Measurements from ENCODE around the gene TPM2.

TPM2 gene

DNA sequence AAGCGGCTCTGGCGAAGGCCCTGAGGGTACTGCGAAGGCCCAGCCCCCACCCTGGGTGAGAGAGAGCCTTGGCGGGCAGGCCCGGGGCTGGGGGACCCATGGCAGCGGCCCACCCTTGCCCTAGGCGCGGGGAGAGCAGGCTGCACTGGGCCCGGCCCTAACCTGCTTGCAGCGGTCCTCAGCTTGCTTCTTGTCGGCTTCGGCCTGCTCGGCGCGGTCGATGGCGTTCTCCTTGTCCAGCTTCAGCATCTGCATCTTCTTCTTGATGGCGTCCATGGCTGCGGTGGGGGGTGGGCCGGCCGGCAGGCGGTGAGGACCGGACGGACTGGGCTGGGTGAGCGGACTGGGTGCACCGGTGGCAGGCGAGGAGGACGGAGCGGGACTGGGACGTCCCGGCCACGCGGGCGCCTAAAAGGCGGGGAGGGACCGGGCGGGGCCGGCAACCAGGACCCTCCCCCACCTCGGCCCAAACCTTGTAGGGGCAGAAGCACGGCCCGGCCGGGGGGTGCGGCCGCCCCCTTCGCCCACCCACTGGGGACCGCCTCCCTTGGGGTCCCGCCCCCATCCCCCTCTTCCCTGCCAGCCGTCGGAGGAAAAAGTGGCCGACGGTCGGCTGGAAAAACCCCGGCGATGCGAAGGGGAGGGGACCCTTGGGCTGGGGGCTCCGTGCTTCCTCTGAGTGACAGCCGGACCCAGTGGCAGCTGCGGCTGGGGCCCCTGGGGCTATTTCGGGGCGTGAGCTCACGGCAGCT is at the start of gene TPM2:
TPM2 (minus strand) TSS at position 384 of the 752 bp plus-strand sequence; CDS start at position 276, 108 bp downstream.
- Histone ChIP-seq H3K27ac (peak within 1 kb of the TSS; percentile 51), H3K9me3 (no peaks in the 10 kb centered on the region), H3K27me3 (peaks cover 27% of the 10 kb centered on the region), H3K4me1 (ENCODE audit: control insufficient read depth in 1 of 2, insufficient read depth in 1 of 2, low read depth in 1 of 2, low read length in 1 of 2) (peaks cover 10 to 16% of the 10 kb centered on the region in 2 experiments), H3K36me3 (no peaks in the 10 kb centered on the region), H3K4me3 (ENCODE audit: low read depth in 1 of 2, low read length in 1 of 2) (peak within 1 kb of the TSS; percentile 67 to 92)
- TF ChIP-seq, protein P1, sequence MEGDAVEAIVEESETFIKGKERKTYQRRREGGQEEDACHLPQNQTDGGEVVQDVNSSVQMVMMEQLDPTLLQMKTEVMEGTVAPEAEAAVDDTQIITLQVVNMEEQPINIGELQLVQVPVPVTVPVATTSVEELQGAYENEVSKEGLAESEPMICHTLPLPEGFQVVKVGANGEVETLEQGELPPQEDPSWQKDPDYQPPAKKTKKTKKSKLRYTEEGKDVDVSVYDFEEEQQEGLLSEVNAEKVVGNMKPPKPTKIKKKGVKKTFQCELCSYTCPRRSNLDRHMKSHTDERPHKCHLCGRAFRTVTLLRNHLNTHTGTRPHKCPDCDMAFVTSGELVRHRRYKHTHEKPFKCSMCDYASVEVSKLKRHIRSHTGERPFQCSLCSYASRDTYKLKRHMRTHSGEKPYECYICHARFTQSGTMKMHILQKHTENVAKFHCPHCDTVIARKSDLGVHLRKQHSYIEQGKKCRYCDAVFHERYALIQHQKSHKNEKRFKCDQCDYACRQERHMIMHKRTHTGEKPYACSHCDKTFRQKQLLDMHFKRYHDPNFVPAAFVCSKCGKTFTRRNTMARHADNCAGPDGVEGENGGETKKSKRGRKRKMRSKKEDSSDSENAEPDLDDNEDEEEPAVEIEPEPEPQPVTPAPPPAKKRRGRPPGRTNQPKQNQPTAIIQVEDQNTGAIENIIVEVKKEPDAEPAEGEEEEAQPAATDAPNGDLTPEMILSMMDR (IDR thresholded peaks at IDR 0.05) = no peak

- TF ChIP-seq, protein P1 (IDR thresholded peaks at IDR 0.05) = no peak
- Histone ChIP-seq H3K27ac (no peak overlapping the region), H3K36me3 (peaks cover 85% of the 10 kb centered on the region), H3K4me1 (ENCODE audit: control insufficient read depth in 1 of 2, insufficient read depth in 1 of 2, low read depth in 1 of 2, low read length in 1 of 2) (peaks cover 3 to 8% of the 10 kb centered on the region in 2 experiments), H3K9me3 (no peaks in the 10 kb centered on the region), H3K27me3 (no peaks in the 10 kb centered on the region), H3K4me3 (ENCODE audit: low read depth in 1 of 2, low read length in 1 of 2) (no peak overlapping the region)
Measured at GRCh38 chr9:35738924-35739323, 49.2 kb upstream of the TPM2 start.

DNA sequence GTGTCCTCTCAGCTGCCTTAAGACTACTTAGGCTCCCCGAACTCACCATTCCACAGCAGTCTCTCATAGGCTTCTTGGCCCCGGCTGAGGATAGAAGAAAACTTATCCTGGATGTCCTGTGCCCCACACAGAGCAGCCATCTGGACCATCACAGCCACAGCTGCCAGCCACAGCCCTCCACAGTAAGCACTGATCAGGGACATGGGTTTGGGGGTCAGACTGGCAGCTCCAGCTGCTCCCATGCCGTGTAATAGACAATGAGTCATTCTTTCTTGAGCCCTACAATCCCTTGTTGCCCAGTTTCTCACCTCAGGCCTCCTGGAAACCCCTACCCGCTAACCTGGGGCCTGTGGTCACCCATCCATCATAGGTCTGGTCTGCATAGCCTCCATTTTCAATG is 48.5 kb upstream of the TPM2 start:
- no peak overlapping the region for H3K27ac ChIP-seq
- TF ChIP-seq, protein P1 (IDR thresholded peaks at IDR 0.05) = no peak
- H3K27me3 ChIP-seq = no peaks in the 10 kb centered on the region
- H3K4me3 ChIP-seq (ENCODE audit: low read depth in 1 of 2, low read length in 1 of 2) = no peak overlapping the region
- H3K4me1 ChIP-seq (ENCODE audit: control insufficient read depth in 1 of 2, insufficient read depth in 1 of 2, low read depth in 1 of 2, low read length in 1 of 2) = peaks cover 9 to 16% of the 10 kb centered on the region in 2 experiments
- H3K9me3 ChIP-seq = no peaks in the 10 kb centered on the region
- H3K36me3 ChIP-seq = peaks cover 78% of the 10 kb centered on the region

GRCh38 chr9:35737143-35737542 is 47.4 kb upstream of the TPM2 start:
- H3K27ac ChIP-seq = no peak overlapping the region
- peaks cover 68% of the 10 kb centered on the region for H3K36me3 ChIP-seq
- peaks cover 15 to 23% of the 10 kb centered on the region in 2 experiments for H3K4me1 ChIP-seq (ENCODE audit: control insufficient read depth in 1 of 2, insufficient read depth in 1 of 2, low read depth in 1 of 2, low read length in 1 of 2)
- no peaks in the 10 kb centered on the region for H3K9me3 ChIP-seq
- TF ChIP-seq, protein P1 (IDR thresholded peaks at IDR 0.05) = no peak
- H3K4me3 ChIP-seq (ENCODE audit: low read depth in 1 of 2, low read length in 1 of 2) = no peak overlapping the region
- no peaks in the 10 kb centered on the region for H3K27me3 ChIP-seq

DNA sequence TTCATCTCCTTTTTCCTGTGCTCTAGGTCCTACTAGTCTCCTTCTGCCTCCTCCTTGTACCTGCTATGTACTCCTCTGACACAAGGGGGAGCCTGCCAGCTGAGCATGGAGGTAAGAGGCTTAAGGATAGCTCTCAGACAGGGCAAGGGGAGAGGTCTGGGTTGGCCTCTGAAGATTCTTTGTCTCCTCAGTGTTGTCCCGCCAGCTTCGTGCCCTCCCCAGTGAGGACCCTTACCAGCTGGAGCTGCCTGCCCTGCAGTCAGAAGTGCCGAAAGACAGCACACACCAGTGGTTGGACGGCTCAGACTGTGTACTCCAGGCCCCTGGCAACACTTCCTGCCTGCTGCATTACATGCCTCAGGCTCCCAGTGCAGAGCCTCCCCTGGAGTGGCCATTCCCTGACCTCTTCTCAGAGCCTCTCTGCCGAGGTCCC is 46.5 kb upstream of the TPM2 start:
- TF ChIP-seq, protein P1 (IDR thresholded peaks at IDR 0.05) = peak; percentile 82
- H3K4me1 ChIP-seq (ENCODE audit: control insufficient read depth in 1 of 2, insufficient read depth in 1 of 2, low read depth in 1 of 2, low read length in 1 of 2) = peaks cover 19 to 23% of the 10 kb centered on the region in 2 experiments
- no peaks in the 10 kb centered on the region for H3K27me3 ChIP-seq
- no peak overlapping the region for H3K4me3 ChIP-seq (ENCODE audit: low read depth in 1 of 2, low read length in 1 of 2)
- H3K36me3 ChIP-seq = peaks cover 59% of the 10 kb centered on the region
- H3K27ac ChIP-seq = peak overlapping the region; percentile 37
- no peaks in the 10 kb centered on the region for H3K9me3 ChIP-seq
